GM18498 (cell line): ENCODE results near the gene PHYH.
"Not testable (repeated sequence)": the region's sequence is repeated elsewhere in the genome, so short reads cannot be mapped to it uniquely, and the experiment has no call there.

Experiments used
- ATAC-seq: cut with Tn5 transposase; IDR thresholded peaks from one replicate; pipeline ENCODE4 v1.9.1; 2021; ENCODE audit warnings: mild to moderate bottlenecking, moderate library complexity; ENCODE audit not compliant: unreplicated experiment

Gene PHYH

DNA sequence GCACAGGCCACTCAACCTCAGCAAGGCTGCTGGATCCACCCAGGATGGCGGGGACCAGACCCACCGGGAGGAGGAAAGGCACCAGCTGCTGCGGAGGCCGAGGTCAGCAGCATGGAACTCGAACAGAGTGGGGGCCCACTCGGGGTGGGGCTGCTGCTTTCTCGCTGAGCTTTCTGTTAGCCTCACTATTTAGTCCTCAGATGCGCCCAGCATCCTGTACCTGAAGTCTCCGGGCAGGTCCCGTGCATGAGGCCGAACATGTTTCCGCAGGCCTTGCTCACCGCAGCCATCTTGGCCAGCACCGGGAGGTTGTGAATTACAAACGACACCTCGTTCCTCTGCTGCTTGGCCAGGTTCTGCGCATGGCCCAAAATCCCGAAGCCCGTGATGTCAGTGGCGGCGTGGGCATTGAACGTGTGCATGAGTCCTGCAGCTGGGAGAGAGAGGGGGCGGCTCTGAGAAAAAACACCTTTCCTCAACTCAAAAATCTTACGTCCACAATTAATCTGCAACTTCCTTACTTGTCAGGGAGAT is 22.8 kb upstream of the PHYH start:
- no peak for ATAC-seq

DNA sequence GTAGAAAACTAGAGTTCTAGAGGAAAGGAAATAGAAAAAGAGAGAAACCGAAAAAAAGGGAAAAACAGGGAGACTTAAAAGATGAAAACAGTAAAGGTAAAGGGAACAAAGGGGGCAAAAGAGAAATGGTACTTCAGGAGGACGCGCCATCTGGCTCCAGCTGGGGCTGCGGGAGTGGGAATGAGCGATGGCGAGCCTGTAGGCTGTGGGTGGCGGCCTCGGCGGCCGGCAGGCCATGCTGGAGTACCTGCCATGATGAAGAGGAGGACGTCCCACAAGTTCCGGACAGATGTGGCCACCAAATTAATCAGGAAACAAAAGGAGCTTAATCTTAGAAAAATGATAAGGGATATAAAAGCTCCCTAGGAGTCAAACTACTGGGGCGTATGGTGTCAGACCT is 21.7 kb upstream of the PHYH start:
- no peak for ATAC-seq

GRCh38 chr10:13319166-13319565 is 19.3 kb upstream of the PHYH start:
- ATAC-seq, result no peak

DNA sequence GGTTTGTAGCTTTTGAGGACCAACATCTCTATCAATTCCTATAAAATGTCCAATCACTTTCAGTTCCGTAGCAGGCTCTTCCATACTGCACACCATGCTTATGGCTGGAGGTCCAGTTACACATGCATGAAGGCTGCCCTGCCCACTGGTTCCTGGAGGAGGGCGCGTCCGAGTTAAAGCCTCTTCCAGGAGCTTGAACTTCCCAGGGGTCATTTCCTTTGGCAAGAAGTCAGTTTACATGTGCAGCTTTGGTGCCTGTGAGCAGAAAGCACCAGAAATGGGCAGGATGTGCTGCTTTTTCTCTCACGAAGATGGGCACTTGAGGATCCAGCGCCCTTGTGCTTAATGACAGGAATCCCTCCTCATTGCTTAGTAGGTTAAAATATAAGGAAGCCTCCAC is 17.6 kb upstream of the PHYH start:
- ATAC-seq, result no peak

- no peak for ATAC-seq
Measured at GRCh38 chr10:13316635-13317311, 16.9 kb upstream of the PHYH start.

GRCh38 chr10:13315361-13315760 is 15.5 kb upstream of the PHYH start:
- ATAC-seq, result no peak

DNA sequence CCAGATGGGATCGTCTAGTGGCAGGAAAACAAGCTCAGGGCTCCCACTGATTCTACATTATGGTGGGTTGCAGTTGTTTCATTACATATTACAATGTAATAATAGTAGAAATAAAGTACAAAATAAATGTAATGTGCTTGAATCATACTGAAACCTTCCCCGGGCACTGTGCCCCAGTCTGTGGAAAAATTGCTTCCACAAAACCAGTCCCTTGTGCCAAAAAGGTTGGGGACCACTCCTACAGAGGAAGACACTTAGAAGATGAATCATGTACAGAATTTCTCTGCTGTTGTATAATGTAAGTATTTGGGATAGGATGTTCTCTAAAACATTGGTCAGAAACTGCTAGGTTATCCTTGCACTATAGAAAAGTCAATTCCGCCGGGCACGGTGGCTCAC is 11.3 kb upstream of the PHYH start:
- ATAC-seq, result no peak

- no peak for ATAC-seq
Measured at GRCh38 chr10:13310518-13311176, 10.8 kb upstream of the PHYH start.

GRCh38 chr10:13309792-13310191 is 9.9 kb upstream of the PHYH start:
- ATAC-seq, result no peak

DNA sequence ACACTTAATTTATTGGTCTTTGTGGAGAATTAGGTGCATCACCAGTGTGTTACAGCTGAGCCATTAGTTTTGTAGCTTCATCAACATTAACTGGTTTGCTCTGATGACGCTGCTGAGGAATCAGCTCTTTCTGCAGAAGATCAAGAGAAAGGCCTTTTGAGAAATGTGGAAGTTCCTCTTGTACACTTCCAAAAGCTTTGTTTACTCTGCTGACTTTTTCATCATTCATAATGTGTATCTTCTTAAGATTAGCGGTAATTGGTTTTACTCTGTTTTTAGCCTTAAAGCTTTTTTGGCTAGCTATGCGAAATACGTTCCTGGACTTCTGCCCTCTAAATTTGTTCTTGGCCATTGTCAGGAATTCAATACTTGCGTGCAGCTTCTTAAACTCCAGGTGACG is 8.2 kb upstream of the PHYH start:
- no peak for ATAC-seq

DNA sequence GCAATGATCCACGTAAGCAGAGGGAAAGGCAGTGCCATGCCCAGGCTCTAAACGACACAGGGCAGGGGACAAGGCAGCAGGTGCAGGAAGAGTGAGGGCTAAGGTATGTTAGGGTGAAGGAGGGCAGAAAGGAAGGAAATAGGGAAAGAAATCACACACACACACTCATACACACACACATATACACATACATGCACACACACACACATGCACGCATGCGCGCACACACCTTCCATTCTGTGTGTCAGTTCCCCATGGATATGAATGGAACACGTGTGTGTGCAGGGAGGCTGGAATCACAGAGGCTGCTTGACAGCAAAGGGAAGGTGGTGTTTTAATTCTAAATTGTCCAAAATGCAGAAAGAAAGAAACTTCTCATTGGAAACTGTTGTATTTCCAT is 6.2 kb upstream of the PHYH start:
- no peak for ATAC-seq

DNA sequence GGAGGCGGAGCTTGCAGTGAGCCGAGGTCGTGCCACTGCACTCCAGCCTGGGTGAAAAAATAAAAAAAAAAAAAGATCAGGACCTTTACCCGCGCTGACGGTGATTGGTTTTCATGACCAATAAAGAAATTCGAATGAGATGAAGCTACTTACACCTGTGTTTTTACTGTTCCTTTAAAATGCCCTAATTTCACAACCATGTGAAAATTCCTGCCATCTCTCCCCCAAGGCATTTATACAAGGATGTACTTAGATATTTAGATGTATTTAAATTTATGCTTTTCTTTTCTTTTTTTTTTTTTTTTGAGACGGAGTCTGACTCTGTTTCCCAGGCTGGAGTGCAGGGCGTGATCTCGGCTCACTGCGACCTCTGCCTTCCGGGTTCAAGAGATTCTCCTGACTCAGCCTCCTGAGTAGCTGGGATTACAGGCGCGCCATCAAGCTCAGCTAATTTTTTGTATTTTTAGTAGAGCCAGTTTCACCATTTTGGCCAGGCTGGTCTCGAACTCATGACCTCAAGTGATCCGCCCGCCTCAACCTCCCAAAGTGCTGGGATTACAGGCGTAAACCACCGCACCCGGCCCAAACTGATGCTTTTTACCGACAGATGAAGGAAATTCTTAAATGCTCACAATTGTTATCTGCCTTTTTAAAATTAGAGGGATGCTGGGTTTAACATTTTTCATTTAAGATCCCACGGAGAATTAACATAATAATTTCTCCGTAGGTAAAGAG is 3.1 kb upstream of the PHYH start:
- ATAC-seq, result no peak

GRCh38 chr10:13298748-13299436 is 972 bp downstream of the PHYH start:
- ATAC-seq, result no peak

DNA sequence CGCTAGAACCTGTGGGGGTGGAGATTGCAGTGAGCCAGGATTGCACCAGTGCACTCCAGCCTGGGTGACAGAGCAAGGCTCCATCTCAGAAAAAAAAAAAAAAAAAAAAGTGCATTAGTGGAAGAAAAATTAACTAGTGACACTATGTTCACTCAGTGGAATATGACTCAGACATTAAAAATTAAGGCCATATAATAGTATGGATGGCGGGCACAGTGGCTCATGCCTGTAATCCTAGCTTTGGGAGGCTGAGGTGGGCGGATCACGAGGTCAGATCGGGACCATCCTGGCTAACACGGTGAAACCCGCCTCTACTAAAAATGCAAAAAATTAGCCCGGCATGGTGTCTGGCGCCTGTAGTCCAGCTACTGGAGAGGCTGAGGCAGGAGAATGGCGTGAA is 3.4 kb downstream of the PHYH start:
- no peak for ATAC-seq

- ATAC-seq, result no peak
Measured at GRCh38 chr10:13294784-13295183, 5.1 kb downstream of the PHYH start.

- ATAC-seq, result no peak
Measured at GRCh38 chr10:13291821-13292773, 7.8 kb downstream of the PHYH start.

GRCh38 chr10:13291061-13291460 is 8.8 kb downstream of the PHYH start:
- no peak for ATAC-seq

- ATAC-seq, result no peak
Measured at GRCh38 chr10:13284050-13284449, 15.8 kb downstream of the PHYH start.

- ATAC-seq, result not testable (repeated sequence)
Measured at GRCh38 chr10:13282348-13282747, 17.5 kb downstream of the PHYH start.

DNA sequence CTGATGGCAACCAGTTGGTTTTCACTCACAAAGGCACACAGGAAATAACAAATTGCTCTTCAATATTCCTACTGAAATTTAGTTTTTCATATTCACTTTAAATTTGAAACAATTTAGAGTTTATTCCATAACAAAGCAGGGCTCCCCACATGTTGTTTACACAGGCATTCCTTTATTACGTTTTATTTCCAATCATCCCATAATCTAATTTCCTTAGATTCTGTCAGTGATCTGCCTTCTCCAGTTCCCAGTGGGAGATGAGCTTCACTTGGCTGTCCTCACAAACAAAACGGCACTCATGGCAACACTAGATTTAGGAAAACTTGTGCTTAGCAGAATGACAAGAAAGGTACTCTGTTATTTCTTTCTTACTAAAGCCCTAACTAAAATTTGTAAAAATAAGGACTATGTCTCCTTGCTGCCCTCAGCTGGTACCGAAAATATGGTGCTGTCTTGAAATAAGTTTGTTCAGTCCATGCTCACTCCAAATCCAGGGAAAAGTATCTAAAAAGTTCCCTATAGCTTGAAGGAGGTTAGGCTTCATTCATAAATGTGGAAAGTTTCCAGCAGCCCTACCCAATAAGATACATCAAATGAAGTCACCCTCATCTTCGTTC is 23.0 kb downstream of the PHYH start:
- no peak for ATAC-seq
